GM18502 (cell line): ENCODE data around the gene RBM19.

Experiments used
- ATAC-seq: cut with Tn5 transposase; IDR thresholded peaks from one replicate; pipeline ENCODE4 v1.9.1; 2021; ENCODE audit warnings: mild to moderate bottlenecking; ENCODE audit not compliant: unreplicated experiment, poor library complexity

The RBM19 gene

DNA sequence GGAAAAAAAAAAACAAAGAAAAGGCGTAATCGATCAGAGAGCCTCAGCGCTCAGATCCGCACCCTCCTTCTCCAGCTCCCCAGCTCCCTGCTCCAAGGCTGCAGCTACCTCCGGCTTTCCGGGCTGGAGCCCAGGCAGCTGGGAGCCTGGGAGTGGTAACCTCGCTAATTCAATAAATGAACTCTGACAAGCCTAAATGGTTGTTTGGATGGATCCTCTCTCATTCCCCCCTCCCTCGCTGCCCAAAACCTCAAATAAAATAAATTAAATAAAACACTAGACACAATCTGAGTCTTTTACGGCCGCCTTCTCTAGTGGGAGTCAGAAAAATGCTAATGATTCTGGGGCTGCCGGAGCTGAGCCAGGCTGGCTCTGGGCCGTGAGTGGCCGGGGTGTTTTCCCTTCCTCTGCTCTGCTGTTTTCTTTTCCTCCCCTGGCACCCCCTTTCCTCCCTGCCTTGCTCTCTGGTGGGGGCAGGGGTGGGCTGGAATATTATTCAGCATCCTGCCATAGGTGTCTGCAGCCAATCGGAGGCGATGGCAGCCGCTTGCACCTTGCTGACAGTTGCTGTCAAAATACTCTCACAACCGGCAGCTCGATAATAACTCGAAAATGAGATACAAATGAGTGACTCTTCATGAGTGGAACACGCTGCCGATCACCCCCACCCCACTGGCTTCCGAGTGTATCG is 76.1 kb downstream of the RBM19 start:
- no peak for ATAC-seq

DNA sequence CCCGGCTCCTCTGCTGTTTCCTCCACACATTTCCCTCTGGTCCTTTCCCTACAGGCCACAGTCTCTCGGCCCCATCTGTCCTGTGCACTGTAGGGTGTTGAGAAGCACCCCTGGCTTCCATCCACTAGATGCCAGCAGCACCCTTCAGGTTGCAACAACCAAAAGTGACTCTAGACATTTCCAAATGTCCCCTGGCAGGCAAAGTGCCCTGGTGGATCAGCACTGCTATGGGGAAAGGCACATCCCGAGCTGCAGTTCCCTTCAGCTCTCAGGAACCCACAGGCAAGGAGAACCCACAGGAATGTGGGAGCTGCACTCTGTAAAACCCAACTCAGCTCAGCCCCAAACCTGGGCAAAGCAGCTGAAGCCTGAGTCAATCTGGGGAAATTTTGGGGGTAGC is 77.0 kb downstream of the RBM19 start:
- no peak for ATAC-seq

DNA sequence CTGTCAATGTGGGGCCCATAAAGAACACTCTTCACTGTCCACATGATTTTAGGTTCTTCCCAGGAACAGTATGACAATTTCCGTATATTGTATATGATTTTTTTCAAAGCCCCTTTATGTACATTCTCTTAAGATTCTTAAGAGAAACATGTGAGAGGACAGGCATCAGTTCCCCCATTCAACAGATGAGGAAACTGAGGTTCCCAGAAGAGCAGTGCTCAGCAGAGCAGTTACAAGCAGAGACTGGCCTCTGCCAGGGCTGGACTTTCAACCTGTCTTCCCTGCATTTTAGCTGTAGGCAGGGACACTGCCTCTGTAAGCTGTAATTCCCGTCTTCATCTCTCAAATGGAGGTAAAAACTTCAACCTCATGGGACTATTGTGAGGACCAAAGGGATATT is 77.7 kb downstream of the RBM19 start:
- ATAC-seq: no peak

DNA sequence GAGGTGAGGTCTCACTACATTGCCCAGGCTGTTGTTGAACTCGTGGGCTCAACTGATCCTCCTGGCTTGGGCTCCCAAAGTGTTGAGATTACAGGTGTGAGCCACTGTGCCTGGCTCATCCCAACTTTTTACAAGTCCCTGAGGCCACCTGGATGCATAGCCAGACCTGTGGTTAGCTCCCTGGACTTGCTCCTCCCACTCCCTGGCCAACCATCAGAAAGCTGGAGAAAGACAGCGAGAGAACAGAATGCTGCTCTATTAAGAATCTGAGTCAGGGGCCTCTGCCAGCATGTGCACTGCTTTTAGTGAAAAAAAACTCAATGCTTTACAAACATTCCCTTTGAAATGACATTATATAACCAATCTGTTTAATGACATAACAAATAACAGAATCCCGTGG is 78.2 kb downstream of the RBM19 start:
- no peak for ATAC-seq

DNA sequence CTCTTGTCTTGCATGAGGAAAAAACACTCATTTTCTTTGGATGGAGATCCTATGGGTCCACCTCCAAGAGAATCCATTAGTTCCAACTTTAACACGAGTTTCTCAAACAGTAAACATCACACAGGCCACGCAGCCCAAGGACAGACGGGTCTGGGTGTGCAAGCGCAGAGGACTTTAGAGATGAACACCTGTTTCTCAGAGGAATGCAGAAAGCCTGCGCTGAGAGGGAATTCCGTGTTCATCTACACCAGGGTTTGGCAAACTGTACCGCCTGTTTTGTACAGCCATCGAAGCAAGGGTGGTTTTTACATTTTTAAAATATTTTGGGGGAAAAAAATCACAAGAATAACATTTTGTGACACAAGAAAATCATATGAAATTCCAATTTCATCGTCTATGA is 79.4 kb downstream of the RBM19 start:
- ATAC-seq: no peak

DNA sequence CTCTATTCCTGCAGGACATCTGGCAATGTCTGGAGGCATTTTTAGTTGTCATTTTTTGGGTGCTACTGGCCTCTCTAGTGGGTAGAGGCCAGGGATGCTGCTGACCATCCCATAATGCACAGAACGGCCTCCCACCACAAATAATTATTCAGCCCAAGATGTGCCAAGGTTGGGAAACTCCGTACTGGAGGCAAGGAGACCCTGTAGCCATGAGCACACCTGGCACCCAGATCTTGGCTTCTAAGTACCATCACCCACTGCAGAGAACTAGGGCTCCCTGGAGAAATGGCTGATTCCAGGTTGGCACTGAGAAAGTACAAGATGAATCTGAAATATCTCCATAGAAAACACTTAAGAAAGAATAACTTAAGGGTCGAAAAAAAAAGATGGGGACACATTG is 81.7 kb downstream of the RBM19 start:
- ATAC-seq: no peak

DNA sequence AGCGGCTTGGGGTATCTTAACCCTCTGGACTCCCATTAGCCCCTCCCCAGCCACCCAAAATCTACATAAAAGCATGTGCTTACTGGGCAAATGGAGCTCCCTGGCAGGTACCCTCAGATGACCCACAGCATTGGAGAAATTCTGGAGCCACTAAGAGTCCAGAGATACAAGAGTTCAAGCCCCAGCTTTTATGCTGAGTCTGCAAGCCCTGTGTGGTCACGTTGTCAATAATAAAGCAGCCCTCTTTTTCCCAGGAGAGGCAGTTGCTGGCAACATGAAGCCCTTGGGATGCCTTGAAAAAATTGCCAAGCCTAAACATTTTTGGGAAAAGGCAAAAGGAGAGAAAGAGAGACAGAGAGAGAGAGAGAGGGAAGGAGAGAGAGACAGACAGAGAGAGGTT is 83.4 kb downstream of the RBM19 start:
- ATAC-seq: no peak

DNA sequence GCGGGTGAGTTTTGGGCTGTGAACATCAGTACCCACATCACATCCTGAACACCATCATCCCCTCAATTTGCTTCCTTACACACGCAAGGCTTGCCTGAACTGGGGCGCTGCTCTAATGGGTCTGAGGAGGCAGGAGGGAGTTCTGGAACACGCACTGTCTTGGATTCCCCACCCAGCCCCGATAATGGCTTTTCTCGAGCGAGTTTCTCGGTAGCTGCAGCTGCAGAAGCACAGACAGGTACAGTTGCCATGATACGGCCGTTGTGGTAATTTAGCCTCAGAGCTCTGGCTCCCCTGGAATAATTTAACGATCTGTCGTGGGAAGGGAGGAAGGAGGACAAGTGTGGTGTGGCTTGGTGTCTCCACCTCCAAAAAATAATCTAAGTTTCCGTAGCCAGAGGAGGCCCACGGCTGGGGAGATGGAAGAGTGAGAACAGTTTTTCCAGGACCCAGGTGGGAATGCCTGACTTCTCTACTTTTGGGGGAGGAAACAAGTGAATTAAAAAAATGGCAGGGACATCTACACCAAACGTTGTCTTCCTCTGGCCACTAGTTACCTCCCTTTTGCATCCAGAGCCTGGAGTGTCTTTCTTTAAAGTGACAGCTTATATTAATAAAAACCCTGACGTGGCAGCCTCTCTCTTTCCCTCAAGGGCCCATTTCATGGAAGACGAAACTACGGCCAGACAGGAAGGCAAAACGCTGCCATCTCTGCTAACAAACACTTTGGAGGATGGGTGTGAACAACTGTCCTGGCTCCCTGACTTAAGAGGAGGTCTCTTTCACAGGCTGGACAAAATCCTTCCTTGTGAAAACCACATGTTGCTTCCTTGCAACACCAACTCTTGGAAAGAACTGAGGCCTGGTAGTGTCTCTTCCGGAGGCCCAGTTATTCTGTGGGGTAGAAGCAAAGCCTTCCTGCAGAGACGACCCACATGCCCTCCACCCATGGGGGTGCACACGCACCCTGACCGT is 84.8 kb downstream of the RBM19 start:
- ATAC-seq: no peak

DNA sequence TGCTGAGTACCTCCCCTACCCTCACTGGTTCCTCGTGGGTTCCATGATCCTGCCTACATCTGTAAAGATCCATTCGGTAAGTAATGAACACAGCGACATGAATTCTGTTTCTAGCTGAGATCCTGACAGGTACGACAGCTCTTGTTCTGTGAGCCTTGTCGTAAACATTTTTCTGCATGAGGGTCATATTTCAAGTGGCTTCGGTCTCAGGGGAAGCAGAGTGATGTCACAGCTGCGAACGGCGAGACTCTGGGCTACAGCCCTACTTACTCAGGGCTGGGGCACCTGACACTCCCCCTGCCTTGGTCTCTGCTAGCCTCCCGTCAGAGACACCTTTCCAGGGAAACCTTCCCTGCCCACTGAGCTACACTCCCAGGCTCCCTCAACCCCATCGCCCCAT is 85.8 kb downstream of the RBM19 start:
- no peak for ATAC-seq

DNA sequence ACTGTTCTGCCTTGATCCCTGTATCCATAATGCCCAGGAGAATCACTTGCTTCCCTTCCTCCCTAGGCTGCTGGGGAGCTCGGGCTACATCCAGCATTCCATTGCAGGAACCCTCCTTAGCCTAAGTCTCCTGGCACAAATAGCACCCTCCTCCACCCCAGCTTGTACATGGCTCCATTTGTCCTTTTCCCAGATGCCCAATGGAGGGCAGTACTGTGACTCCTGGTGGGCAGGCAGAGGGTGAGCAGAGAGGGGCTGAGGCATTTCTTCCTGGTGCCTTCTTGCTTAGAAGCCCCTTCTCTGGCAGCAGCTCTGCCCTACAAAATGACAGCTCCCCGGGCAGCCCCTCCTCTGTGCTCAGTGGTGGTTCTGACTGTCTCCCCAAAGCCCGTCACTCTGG is 86.5 kb downstream of the RBM19 start:
- ATAC-seq: no peak

DNA sequence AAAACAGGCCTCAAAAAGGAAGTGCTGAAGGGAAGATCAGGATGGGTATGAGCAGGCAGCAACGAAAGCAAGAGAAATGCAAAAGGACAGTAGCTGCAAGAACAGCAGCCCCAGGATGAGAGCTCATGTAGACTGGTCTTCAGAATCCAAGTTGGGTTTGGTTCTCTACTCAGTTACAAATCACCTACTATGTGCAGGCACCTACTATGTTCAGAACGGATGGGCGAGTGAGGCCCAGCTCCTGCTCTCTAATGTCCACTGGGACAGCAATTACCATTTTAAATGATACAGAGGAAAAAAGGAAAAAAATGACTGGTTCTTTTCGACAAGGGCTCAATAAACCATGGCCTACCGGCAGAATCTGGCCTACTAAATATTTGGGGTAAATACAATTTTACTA is 88.5 kb downstream of the RBM19 start:
- no peak for ATAC-seq

DNA sequence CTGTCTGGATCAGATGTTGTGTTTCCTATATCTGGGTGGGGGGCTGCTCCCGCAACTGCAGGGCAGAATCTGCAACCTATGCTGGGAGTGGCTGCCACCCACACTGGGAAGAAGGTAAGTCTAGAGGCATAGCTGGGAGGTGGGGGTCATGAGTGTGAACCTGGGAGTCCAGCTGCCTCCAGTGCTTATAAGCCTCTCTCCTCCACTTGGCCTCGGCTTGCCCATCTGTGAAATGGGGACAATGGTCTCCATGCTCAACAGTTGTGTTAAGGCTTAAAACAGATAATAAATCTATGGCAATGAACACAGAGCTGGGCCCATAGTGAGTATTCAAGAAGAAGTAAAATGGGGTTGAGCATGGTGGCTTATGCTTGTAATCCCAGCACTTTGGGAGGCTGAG is 90.0 kb downstream of the RBM19 start:
- no peak for ATAC-seq

DNA sequence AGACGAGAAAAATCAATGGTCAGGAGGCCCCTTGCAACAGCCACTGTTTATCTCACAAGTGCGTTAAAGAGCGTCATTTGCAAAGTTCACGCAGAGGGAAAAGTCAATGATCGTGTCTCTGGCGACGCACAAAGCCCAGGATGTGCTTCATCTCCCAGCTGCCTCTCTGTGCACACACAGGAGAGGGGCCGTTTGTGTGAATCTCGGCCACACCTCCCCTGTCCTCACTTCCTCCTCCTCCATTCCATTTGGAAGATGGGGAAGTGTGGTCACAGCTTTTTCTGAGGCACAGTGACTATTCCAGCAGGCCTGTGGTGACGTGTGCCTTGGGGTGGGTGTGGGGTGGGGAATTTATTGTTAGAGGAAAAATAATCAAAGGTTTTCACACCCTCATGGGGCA is 90.4 kb downstream of the RBM19 start:
- no peak for ATAC-seq

DNA sequence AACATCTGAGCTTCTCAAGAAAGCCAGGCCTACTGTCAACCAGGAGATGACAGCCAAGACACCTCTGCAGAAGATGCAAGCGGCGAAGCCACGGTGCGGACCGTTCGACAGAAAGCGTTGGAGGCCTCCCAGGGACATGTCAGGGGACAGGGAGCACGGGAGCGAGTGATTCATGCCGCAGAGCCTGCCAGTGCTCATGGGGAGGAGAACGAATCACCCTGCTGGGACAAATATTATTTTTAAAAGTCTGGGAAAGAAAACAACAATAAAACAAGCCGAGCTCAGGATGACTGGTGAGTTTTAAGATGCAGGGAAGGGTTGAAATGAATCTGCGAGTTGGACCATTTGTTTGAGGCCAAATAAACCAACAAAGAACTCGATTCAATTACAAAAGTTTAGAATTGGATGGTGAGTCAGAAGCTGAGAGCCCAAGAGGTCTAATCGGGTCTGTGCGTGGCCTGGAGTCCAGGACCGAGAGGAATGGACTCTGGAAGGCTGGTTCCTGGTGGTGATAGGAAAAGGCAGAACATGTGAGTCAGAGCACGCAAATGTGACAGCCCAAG is 91.0 kb downstream of the RBM19 start:
- no peak for ATAC-seq

DNA sequence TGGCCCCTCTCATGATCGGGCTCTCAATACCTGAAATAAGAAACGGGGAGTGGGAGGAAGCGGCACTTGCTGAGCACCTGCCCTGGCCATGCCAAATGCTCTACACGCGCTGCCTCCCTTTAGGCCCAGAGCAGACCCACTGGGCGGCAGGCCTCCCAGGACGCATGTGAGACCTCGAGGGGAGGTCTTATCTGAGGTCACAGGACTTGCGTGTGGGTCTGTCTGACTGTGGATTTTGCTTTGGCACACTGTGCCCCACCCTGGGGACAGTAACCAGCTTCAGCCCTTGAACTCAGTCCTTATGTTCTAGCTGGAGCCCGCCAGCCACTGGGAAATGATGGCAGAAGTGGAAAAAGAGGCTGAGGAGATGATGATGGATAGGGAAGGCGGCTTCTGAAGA is 91.8 kb downstream of the RBM19 start:
- no peak for ATAC-seq

DNA sequence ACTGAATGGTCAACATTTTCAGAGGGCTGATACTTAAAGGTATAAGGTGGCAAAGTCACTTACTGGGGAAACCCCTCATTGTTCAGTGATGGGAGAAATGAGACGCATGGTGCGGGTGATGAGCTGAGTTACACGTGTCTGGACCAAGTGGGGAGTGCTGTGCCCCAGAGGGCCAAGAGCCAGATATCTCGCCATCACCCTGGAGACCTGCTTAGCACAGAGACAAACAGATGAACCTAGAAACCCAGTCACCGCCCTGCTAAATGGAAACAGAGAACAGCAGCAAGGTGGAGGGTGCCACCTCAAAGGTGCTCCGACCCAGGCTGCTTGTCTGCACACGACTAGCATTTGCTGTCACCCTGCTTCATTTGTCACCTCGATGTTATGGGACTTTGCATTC is 92.4 kb downstream of the RBM19 start:
- no peak for ATAC-seq

DNA sequence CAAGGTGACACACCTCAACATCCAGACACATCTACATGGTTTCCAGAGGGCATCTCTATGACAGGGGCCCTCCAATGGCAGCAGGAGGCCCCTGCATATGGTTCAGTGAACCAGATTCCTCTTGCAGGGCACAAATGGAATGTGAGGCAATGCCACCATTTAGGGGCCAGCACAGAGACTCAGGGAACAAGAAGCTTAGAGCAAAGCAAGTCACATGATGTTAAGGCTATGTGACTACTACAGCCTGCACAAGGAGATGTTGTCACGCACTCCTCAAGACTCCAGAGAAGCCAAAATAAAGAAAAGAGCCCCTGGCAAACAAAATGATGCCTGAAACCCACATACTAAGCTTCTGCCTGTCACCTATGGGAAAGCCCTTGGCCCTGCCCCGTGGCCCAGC is 95.2 kb downstream of the RBM19 start:
- ATAC-seq: no peak

DNA sequence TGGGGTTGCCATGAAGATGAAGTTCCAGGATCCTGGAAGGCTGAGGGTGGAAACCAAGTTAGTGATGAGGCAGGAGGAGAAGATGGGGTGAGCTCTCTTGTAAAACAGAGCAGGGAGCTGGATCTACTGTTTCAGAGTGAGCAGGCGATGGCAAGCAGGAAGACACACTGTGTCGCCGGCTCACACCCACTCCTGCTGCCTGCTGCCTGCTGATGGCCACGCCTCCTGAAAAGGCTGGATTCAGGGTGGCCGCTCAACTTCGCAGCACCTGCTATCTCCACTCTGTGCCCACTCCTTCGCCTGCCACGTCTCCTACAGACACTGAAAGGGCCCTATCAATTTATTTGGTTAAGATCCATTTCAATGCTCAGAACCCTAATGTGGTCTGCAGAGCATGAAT is 96.1 kb downstream of the RBM19 start:
- no peak for ATAC-seq

DNA sequence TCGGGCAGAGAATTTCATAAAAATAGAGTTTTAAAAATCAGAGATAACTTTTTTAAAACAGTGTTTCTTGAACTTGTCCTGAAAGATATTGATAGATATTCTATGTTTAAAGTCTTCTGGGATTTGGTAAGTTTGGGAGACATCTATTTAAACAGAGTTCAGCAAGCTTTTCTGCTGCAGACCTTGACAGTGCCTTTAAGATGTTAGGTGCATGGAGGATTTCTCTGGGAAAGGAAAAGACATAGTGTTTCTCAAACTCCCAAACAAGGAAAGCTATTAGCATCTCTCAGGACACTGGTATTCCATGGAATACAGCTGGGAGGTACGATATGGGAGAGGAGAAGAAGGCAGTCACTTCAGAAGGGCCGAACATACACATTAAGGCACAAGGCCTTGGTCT is 97.8 kb downstream of the RBM19 start:
- ATAC-seq: no peak

DNA sequence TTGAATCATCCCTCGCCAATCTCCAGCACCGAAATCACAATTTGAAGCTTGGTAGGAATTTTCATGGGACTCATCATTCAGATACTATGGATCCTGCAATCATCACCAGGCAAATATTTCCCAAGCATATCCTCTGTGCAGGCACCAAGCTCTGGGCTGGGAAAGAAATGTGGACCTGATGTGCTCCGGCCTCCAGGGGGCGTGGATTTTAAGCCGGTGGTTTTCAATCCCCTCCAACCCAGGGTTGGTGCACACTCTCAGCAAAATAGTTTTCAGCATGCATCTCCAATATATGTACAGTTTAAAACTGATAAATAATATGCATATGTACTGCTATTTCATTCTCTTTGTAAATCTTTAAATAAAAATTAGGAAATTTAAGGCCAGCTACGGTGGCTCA is 98.9 kb downstream of the RBM19 start:
- no peak for ATAC-seq

DNA sequence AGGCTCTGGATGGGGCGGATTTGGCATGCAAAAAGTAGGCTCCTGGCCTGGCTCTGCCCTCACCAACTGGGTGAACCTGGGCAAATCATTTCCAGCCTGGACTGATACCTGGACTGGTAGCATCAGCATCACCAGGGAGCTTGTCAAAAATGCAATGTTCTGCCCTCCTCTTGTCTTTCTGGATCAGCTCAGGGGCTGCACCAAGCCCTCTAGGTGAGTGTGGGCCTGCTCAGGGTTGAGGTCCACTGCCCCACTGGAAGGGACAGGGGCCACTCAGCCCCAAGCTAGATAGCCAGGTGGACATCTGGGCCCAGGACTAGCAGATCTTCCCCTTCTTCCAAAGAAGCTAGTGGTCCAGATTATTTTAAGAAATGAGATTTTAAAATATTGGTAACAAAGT is 99.6 kb downstream of the RBM19 start:
- no peak for ATAC-seq

DNA sequence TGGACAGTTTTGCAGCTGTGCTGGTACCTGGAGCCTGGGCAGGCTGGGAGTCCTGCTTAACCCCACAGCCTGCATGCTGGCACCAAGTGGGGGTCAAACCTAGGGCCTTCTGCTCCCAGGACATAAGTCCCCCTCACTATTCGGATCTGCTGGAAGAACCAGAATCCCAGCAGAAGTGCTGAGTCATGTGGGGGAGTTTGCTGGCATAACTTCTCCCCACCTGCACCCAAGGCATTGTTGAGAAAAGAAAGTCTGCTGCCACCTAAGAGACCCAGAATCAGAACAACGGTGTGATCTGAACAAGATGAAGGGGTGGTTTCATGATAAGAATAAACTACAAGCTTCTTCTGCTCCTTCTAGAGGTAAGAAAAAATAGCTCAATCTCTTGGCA is 102.7 kb downstream of the RBM19 start:
- no peak for ATAC-seq
